CD4-positive, alpha-beta memory T cell (primary cell): ENCODE measurements around the gene UBE2U. TPM values are rescaled to one million over a fixed set of nuclear protein-coding genes. Genes with fewer than 3 reads are reported as not detected.

Experiments used
- CTCF ChIA-PET: fragments of 350-600 bp; sonication (Branson Sonifier 250); formaldehyde crosslinking; loops from one replicate; lab custom pipeline; 2021; ENCODE audit warnings: inconsistent platforms; ENCODE audit not compliant: partially characterized antibody; lab: Charles Lee
- POLR2A ChIA-PET: fragments of 350-600 bp; sonication (Branson Sonifier 250); formaldehyde crosslinking; loops from one replicate; lab custom pipeline; 2021; ENCODE audit not compliant: partially characterized antibody; lab: Charles Lee
- DNase-seq, 5 donors: peaks; one replicate each; pipeline versions ENCODE4 v3.0.0 to v3.0.0-alpha.2; 2020 to 2022; ENCODE audit warnings: mixed read lengths in 1 of 5
- H3K27ac ChIP-seq: one replicate; pipeline ENCODE4 v1.7.0; 2013; ENCODE audit warnings: low read depth, low read length
- H3K27me3 ChIP-seq: 2 replicates; pipeline ENCODE4 v1.7.0; 2013; ENCODE audit warnings: mild to moderate bottlenecking, low read length, moderate library complexity; ENCODE audit not compliant: insufficient read depth
- H3K36me3 ChIP-seq: 2 replicates; pipeline ENCODE4 v1.7.0; 2013; ENCODE audit warnings: mild to moderate bottlenecking, low read length, moderate library complexity; ENCODE audit not compliant: insufficient read depth
- H3K4me1 ChIP-seq: 2 replicates; pipeline ENCODE4 v1.7.0; 2013; ENCODE audit warnings: mild to moderate bottlenecking, low read length, moderate library complexity; ENCODE audit not compliant: insufficient read depth
- H3K4me3 ChIP-seq, 2 donors: one replicate each; pipeline ENCODE4 v1.7.0; 2013; ENCODE audit warnings: low read length in 2 of 2, mild to moderate bottlenecking in 1 of 2
- H3K9me3 ChIP-seq, 2 donors: one replicate each; pipeline ENCODE4 v1.7.0; 2013; ENCODE audit warnings: low read length in 2 of 2, control low read depth in 1 of 2; ENCODE audit not compliant: control insufficient read depth in 1 of 2
- H3K27ac Mint-ChIP-seq, 7 donors: one replicate each; pipeline ENCODE4 v1.8.0; 2020 to 2021; ENCODE audit warnings: mixed read lengths in 7 of 7, mild to moderate bottlenecking in 6 of 7, inconsistent platforms in 3 of 7, moderate library complexity in 3 of 7
- H3K27me3 Mint-ChIP-seq, 2 donors: one replicate each; pipeline ENCODE4 v1.8.0; 2020 to 2021; ENCODE audit warnings: mixed read lengths in 2 of 2
- H3K36me3 Mint-ChIP-seq, 2 donors: one replicate each; pipeline ENCODE4 v1.8.0; 2020 to 2021; ENCODE audit warnings: mixed read lengths in 2 of 2, inconsistent platforms in 1 of 2, mild to moderate bottlenecking in 1 of 2
- H3K4me1 Mint-ChIP-seq, 4 donors: one replicate each; pipeline ENCODE4 v1.8.0; 2020 to 2021; ENCODE audit warnings: mixed read lengths in 4 of 4, mild to moderate bottlenecking in 1 of 4
- H3K4me3 Mint-ChIP-seq, 8 donors: one replicate each; pipeline ENCODE4 v1.8.0; 2020 to 2021; ENCODE audit warnings: mixed read lengths in 8 of 8, mild to moderate bottlenecking in 7 of 8, moderate library complexity in 6 of 8, inconsistent platforms in 3 of 8
- H3K9me3 Mint-ChIP-seq, 8 donors: one replicate each; pipeline ENCODE4 v1.8.0; 2020 to 2021; ENCODE audit warnings: mixed read lengths in 8 of 8, mild to moderate bottlenecking in 5 of 8, inconsistent platforms in 3 of 8, moderate library complexity in 1 of 8
- intact Hi-C: fragments of 100-400 bp; cut with micrococcal nuclease; formaldehyde crosslinking; loops from one replicate; pipeline ENCODE4 v1.15.1; 2023
- polyA plus RNA-seq, 2 donors: library from polyadenylated mRNA; unstranded; fragments of 300-500 nt; fragmentation: Illumina TruSeq; gene quantifications; one replicate each; pipeline ENCODE4 v1.2.3, GENCODE V29; 2021
- total RNA-seq, 2 experiments: library from RNA; stranded (reverse); gene quantifications; one replicate each; pipeline ENCODE4 v1.2.3, GENCODE V29; 2021

Gene UBE2U
- total and polyA plus RNA-seq, 4 experiments from 2014 or later: not detected

GRCh38 chr1:64187646-64188045 is 15.8 kb upstream of the UBE2U start:
- H3K4me1 ChIP-seq: no peaks in the 10 kb centered on the region
- Mint-ChIP-seq H3K27ac (no peak overlapping the region), H3K4me3 (no peak overlapping the region), H3K27me3 (no peaks in the 10 kb centered on the region), H3K4me1 (peaks cover 0 to 7% (median 0%) of the 10 kb centered on the region in 4 donors), H3K9me3 (peaks cover 0 to 1% (median 0%) of the 10 kb centered on the region in 8 donors), H3K36me3 (no peaks in the 10 kb centered on the region)
- H3K36me3 ChIP-seq: no peaks in the 10 kb centered on the region
- no peaks in the 10 kb centered on the region for H3K9me3 ChIP-seq
- H3K4me3 ChIP-seq: no peak overlapping the region
- intact Hi-C loops: no loop called here
- H3K27ac ChIP-seq: no peak overlapping the region
- CTCF ChIA-PET: no interaction called here
- no peak for DNase-seq
- no peaks in the 10 kb centered on the region for H3K27me3 ChIP-seq
- POLR2A ChIA-PET: no interaction called here

GRCh38 chr1:64192290-64192689 is 11.1 kb upstream of the UBE2U start:
- CTCF ChIA-PET: no interaction called here

GRCh38 chr1:64194168-64195080 is 9.0 kb upstream of the UBE2U start:
- H3K4me3 ChIP-seq: no peak overlapping the region
- H3K4me1 ChIP-seq: no peaks in the 10 kb centered on the region
- Mint-ChIP-seq H3K4me1 (no peaks in the 10 kb centered on the region), H3K27ac (no peak overlapping the region), H3K9me3 (no peaks in the 10 kb centered on the region), H3K27me3 (no peaks in the 10 kb centered on the region), H3K4me3 (no peak overlapping the region), H3K36me3 (no peaks in the 10 kb centered on the region)
- no peaks in the 10 kb centered on the region for H3K36me3 ChIP-seq
- no peaks in the 10 kb centered on the region for H3K9me3 ChIP-seq
- ChIA-PET POLR2A (no interaction called here), CTCF (interaction anchor here (0.7 kb wide), 1 partner anchor 57 kb away, joined by 3 read pairs; no protein-coding TSS in a partner anchor)
- DNase-seq: no peak
- intact Hi-C loops: no loop called here
- H3K27ac ChIP-seq: no peak overlapping the region
- H3K27me3 ChIP-seq: no peaks in the 10 kb centered on the region

More at GRCh38 chr1:64192290-64192689, 11.1 kb upstream of the UBE2U start:
- Mint-ChIP-seq H3K27me3 (no peaks in the 10 kb centered on the region), H3K27ac (no peak overlapping the region), H3K4me1 (no peaks in the 10 kb centered on the region), H3K4me3 (no peak overlapping the region), H3K36me3 (no peaks in the 10 kb centered on the region), H3K9me3 (peaks cover 0 to 1% (median 0%) of the 10 kb centered on the region in 8 donors)
- no peak overlapping the region for H3K27ac ChIP-seq
- POLR2A ChIA-PET: no interaction called here
- H3K4me1 ChIP-seq: no peaks in the 10 kb centered on the region
- DNase-seq: no peak
- H3K4me3 ChIP-seq: no peak overlapping the region
- intact Hi-C loops: no loop called here
- no peaks in the 10 kb centered on the region for H3K27me3 ChIP-seq
- no peaks in the 10 kb centered on the region for H3K9me3 ChIP-seq
- no peaks in the 10 kb centered on the region for H3K36me3 ChIP-seq

GRCh38 chr1:64195081-64195395 is 8.4 kb upstream of the UBE2U start:
- Mint-ChIP-seq H3K27ac (no peak overlapping the region), H3K4me1 (no peaks in the 10 kb centered on the region), H3K9me3 (no peaks in the 10 kb centered on the region), H3K36me3 (no peaks in the 10 kb centered on the region), H3K27me3 (no peaks in the 10 kb centered on the region), H3K4me3 (no peak overlapping the region)
- Histone ChIP-seq H3K36me3 (no peaks in the 10 kb centered on the region), H3K9me3 (no peaks in the 10 kb centered on the region), H3K27ac (no peak overlapping the region), H3K27me3 (no peaks in the 10 kb centered on the region), H3K4me1 (no peaks in the 10 kb centered on the region), H3K4me3 (no peak overlapping the region)
- ChIA-PET CTCF (interaction anchor here (0.7 kb wide), 1 partner anchor 58 kb away, joined by 3 read pairs; no protein-coding TSS in a partner anchor), POLR2A (no interaction called here)
- intact Hi-C loops: no loop called here
- DNase-seq: no peak

- H3K27me3 Mint-ChIP-seq: no peaks in the 10 kb centered on the region
- H3K36me3 Mint-ChIP-seq: no peaks in the 10 kb centered on the region
- H3K4me1 Mint-ChIP-seq: no peaks in the 10 kb centered on the region
- Histone ChIP-seq H3K4me1 (no peaks in the 10 kb centered on the region), H3K27ac (no peak overlapping the region), H3K4me3 (no peak overlapping the region), H3K9me3 (no peaks in the 10 kb centered on the region), H3K27me3 (no peaks in the 10 kb centered on the region), H3K36me3 (no peaks in the 10 kb centered on the region)
- no peak for DNase-seq
- POLR2A ChIA-PET: no interaction called here
- intact Hi-C loops: no loop called here
- H3K4me3 Mint-ChIP-seq: no peak overlapping the region
- CTCF ChIA-PET: interaction anchor here (0.5 kb wide), 1 partner anchor 52 kb away, joined by 5 read pairs; no protein-coding TSS in a partner anchor
- H3K27ac Mint-ChIP-seq: no peak overlapping the region
- H3K9me3 Mint-ChIP-seq: no peaks in the 10 kb centered on the region
Measured at GRCh38 chr1:64196074-64196870, 7.2 kb upstream of the UBE2U start.

- Mint-ChIP-seq H3K9me3 (no peaks in the 10 kb centered on the region), H3K4me3 (no peak overlapping the region), H3K27ac (no peak overlapping the region), H3K36me3 (no peaks in the 10 kb centered on the region), H3K27me3 (no peaks in the 10 kb centered on the region), H3K4me1 (no peaks in the 10 kb centered on the region)
- intact Hi-C loops: no loop called here
- ChIA-PET POLR2A (no interaction called here), CTCF (interaction anchor here (0.6 kb wide), 1 partner anchor 736 kb away, joined by 5 read pairs; no protein-coding TSS in a partner anchor)
- H3K4me3 ChIP-seq: no peak overlapping the region
- H3K36me3 ChIP-seq: no peaks in the 10 kb centered on the region
- no peak overlapping the region for H3K27ac ChIP-seq
- no peaks in the 10 kb centered on the region for H3K9me3 ChIP-seq
- no peak for DNase-seq
- H3K4me1 ChIP-seq: no peaks in the 10 kb centered on the region
- H3K27me3 ChIP-seq: no peaks in the 10 kb centered on the region
Measured at GRCh38 chr1:64197076-64197475, 6.3 kb upstream of the UBE2U start.

GRCh38 chr1:64199154-64199553 is 4.3 kb upstream of the UBE2U start:
- peaks cover 0 to 4% (median 0%) of the 10 kb centered on the region in 8 donors for H3K9me3 Mint-ChIP-seq
- Histone ChIP-seq H3K36me3 (no peaks in the 10 kb centered on the region), H3K4me3 (no peak overlapping the region), H3K27ac (no peak overlapping the region), H3K27me3 (no peaks in the 10 kb centered on the region), H3K4me1 (no peaks in the 10 kb centered on the region), H3K9me3 (no peaks in the 10 kb centered on the region)
- POLR2A ChIA-PET: no interaction called here
- CTCF ChIA-PET: no interaction called here
- no peaks in the 10 kb centered on the region for H3K36me3 Mint-ChIP-seq
- H3K27me3 Mint-ChIP-seq: peaks cover 0 to 2% of the 10 kb centered on the region in 2 donors
- H3K4me1 Mint-ChIP-seq: peaks cover 0 to 1% (median 0%) of the 10 kb centered on the region in 4 donors
- intact Hi-C loops: no loop called here
- no peak overlapping the region for H3K27ac Mint-ChIP-seq
- DNase-seq: no peak
- H3K4me3 Mint-ChIP-seq: no peak overlapping the region
